NCI-H748 treated with DMSO at 0.1 percent for 48 hours (cell line): ENCODE results near the gene PTPRF.
"Not testable (repeated sequence)": the region's sequence is repeated elsewhere in the genome, so short reads cannot be mapped to it uniquely, and the experiment has no call there.

Source experiments
- DNase-seq: peaks from one replicate; lab custom pipeline; 2025; lab: John Stamatoyannopoulos, UW

Gene PTPRF

DNA sequence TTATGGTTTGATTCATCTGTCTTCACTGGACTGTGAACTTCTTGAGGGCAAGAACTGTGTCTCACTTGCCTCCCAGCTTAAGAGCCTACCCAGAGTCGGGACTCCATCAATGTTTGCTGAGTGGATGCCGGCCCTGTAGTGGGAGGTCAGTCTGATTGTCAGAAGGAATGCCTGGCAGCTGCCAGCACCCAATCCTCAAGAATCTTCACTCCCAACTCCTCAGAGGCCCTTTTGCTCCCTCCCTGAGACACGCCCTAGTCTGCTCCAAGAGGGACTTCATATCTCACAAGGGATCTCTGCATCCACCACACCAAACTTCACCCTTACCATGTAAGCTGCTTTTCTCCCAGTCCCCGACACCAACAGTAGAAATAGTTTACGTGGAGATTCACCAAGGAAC is 104.0 kb downstream of the PTPRF start:
- no peak for DNase-seq

DNA sequence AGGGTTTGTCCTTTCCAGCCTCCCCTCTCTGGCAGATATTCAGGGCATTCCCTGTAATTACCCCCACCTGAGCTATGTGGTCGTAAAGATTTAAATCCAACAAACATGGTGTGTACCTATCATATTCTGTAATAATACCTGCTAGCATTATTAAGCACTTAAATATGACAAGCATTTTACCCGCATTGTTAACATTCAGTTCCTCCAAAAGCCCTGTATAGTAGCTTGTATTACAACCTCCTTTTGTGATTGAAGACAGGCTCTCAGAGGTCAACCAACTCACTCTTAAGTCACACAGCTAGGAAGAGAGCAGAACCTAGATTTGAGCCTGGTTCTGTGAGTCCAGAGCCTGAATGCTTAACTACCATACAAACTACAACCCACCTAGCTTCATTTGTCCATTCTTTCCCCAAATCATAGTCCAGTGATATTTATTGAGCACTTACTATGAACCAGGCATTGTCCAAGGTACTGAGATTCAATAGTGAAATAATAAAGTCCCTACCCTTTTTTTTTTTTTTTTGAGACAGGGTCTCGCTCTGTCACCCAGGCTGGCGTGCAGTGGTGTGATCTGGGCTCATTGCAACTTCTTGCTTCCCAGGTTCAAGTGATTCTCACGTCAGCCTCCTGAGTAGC is 105.4 kb downstream of the PTPRF start:
- DNase-seq = no peak

DNA sequence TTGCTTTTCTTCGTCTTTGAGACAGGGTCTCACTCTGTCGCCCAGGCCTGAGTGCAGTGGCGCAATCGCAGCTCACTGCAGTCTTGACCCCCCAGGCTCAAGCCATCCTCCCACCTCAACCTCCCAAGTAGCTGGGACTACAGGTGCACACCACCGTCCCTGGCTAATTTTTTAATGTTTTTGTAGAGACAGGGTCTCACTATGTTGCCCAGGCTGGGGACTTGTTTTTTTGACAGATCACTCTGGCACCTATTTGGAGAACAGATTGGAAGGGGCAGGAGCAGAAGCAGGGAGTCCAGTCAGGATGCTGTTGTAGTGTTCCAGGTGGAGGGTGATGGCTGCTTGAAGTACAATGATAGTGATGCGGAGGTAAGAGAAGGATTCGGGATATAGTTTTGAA is 106.6 kb downstream of the PTPRF start:
- no peak for DNase-seq

DNA sequence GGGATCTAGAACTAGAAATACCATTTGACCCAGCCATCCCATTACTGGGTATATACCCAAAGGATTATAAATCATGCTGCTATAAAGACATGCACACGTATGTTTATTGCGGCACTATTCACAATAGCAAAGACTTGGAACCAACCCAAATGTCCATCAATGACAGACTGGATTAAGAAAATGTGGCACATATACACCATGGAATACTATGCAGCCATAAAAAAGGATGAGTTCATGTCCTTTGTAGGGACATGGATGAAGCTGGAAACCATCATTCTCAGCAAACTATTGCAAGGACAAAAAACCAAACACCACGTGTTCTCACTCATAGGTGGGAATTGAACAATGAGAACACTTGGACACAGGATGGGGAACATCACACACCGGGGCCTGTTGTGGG is 107.7 kb downstream of the PTPRF start:
- not testable (repeated sequence) for DNase-seq

DNA sequence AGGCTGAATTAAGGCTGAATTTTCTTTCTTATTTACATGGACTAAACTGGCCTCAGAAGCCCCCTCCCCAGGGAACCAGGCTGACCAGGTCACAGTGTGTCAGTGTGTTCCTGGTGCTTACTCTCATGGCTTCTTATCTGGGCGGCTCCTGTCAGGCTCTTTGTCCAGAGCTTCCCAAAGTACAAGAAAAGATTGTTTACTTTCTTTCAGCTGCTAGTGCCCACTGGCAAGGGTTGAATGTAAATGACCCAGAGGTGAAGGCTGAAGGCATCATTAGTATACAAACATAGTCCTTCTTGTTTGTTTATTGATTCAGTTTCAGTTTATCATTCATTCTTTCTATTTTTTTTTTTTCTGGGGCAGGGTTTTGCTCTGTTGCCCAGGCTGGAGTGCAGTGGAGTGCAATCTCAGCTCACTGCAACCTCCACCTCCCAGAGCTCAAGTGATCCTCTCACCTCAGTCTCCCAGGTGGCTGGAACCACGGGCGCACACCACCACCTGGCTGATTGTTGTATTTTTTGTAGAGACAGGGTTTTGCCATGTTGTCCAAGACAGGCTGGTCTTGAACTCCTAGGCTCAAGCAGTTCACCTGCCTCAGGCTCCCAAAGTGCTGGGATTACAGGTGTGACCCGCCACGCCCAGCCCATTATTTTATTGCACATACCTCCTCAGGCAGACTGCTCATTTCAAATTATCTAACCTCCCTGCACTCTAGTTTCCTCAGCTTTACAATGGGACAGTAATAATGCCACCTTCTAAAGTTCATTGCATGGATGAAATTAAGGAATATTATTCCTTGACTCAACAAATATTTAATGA is 109.5 kb downstream of the PTPRF start:
- DNase-seq = no peak

DNA sequence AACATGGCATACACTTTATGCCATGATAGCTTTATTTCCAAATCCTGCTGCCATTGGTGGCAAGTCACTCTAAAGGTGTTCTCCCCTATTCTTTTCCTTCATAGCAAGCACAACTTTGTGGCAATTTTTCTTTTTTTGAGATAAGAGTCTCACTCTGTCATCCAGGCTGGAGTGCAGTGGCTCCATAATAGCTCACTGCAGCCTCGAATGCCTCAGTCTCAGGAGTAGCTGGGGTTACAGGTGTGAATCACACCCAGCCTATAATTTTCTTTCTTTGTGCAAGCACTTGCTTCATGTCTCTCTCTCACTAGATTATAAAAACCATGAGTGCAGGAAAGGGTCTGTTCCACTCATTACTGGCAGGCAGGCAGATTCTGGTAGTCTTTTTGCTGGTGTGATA is 113.9 kb downstream of the PTPRF start:
- no peak for DNase-seq

DNA sequence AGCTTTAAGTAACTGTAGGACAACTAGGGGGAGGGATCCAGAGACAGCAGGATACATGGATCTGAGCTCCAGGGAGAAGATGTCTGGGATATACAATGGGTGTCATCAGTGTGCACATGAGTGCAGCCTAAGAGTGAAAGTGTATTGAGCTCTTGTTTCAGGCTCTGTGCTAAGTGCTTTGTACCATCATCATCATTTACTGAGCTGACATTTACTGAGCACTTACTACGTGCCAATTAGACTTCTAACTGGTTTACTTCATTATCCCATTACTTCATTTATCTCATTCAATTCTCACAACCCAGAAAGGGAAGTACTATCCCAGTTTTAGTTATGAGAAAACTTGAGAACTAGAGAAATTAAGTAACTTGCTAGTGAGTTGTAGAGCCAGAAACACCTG is 114.8 kb downstream of the PTPRF start:
- DNase-seq = no peak

DNA sequence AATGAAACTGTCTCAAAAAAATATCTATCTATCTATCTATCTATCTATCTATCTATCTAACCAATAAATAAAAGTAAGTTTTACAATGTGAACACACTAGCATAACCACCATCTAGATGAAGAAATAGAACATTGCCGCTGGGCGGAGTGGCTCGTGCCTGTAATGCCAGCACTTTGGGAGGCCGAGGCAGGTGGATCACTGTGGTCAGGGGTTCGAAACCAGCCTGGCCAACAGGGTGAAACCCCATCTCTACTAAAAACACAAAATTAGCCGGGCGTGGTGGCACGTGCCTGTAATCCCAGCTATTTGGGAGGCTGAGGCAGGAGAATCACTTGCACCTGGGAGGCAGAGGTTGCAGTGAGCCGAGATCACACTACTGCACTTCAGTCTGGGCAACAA is 116.6 kb downstream of the PTPRF start:
- DNase-seq = not testable (repeated sequence)

DNA sequence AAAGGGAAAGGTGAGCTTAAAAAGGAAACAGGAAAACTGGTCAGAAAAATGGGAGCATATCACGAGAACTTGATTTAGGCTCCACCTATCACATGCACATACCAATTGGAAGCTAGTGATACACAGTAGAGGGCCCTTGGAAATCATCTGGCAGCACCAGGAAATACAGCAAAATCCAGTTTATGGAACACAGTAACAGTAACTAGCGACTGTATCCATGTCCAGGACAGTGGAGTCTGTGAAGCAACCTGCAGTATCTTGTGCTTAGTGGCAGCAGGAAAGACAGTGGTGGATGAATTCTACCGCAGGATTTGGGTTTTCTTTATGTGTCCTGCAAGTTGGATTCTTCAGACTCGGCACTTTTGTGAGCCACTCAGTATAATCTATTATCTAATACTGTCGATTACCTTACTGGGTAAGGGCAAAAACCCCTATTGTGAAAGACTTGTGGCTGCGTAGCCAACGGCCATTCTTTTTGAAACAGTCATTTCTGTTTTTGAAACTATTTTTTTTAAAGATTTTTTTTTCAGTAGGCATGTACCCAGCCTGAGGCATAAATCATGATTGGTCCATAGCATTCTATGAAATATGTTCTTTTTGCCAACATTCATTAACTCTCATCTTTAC is 117.7 kb downstream of the PTPRF start:
- DNase-seq = peak; percentile 40

DNA sequence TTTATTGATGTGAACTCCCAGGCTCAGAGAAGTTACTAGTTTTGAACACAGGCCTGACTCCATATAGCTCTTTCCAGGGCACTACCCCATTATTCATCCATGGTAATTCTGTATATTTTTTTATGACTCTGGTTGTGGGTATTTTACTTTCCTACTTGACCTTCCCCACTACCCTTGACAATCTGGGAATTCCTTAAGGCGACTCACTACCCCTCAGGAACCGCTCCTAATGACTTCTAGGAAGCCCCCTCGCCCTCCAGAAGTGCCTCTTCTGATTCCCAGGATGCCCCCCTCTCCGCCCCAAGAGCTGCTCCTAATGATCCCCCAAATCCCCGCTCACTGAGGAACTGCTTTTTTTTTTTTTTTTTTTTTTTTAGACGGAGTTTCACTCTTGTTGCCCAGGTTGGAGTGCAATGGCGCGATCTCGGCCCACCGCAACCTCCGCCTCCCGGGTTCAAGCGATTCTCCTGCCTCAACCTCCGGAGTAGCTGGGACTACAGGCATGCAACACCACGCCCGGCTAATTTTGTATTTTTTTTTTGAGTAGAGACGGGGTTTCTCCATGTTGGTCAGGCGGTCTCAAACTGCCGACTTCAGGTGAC is 118.3 kb downstream of the PTPRF start:
- no peak for DNase-seq

DNA sequence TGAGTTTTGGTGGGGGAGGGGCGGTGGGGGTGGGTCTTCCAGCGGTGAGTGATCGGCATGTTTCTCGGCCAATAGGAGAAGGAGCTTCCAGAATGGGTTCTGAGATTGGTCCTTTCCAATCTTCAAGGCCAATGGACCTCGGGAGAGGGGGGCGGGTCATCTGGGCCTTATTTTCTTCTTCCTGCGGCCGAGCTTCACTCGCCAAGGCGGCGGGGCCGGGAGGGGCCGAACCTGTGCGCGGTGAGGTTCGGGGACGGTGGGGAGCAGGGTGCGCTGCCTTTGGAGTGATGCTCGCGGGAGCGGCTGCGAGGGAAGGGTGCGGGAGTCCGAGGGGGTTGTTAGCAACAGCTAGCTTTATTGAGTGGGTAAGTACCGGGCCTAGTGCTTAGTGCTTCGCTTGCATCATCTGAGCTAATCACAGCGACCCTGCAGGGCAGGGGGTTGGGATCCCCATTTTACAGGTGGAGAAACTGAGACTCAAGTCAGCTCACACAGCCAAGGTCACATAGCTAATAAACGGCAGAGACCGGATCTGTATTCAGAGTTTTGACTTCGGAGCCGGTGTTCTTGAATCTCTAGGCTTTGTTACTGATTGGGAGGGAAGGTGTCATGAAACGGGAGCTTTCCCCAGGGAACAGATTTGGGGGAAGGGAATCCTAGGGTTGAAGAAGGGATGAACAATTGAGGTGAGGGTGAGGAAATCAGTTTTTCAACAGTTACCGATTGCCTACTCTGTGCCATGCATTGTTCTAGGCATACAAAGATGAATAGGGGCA is 119.8 kb downstream of the PTPRF start:
- peak; percentile 100 for DNase-seq

DNA sequence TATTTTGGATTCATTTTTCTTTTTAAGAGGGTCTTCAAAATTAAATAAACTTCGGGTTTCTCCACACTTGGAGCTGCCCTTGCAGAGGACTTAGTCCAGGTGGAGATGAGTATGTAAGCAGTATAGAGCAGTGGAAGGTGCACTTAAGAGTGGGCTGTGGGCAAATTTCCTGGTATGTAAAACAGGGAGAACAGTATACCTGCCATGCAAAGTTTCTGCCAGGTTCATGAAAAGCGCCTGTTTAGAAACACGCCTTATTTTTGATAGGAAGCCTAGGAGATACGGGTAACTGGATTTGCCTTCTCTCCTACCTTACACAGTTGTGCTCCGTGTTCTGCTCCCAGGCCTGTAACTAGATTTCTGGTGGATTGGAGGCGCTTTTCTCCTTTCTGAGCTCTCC is 120.5 kb downstream of the PTPRF start:
- peak; percentile 78 for DNase-seq

DNA sequence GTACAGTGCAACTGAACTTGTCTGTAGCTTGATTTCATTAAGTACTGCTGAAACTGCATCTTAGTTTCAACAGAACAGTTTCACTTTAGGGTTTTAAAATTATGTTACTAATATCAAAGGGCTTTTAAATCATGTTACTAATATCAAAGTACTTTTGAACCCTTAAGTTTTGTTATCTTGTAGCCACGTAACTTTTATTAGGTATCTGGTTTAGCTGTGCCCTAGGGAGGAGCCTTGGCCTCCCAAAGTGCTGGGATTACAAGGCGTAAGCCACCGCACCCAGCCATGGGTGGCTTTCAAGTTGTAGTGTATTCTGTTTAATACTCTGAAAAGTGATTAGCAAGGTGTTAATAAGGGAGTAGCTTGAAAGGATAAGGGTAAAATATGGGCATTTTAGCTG is 121.2 kb downstream of the PTPRF start:
- DNase-seq = no peak

DNA sequence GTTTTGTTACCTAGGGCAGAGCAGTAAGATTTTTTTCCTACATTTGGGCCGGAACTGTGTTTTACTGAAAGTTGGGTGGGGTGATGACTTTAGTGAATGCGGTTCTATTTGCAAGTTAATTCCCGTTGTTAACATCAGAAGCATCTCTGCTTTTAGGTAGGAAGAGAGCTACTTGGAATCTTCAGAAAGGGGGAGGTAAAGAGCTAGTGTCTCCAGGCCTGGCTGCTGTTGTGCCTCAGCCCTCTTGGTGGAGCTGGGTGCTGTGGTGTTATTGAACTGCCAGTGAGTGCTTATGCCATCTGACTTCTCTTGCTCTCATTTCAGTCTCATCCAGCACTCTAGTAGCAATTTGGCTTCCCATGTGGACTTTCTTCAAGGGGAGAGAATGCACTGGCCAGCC is 122.7 kb downstream of the PTPRF start:
- DNase-seq = no peak

DNA sequence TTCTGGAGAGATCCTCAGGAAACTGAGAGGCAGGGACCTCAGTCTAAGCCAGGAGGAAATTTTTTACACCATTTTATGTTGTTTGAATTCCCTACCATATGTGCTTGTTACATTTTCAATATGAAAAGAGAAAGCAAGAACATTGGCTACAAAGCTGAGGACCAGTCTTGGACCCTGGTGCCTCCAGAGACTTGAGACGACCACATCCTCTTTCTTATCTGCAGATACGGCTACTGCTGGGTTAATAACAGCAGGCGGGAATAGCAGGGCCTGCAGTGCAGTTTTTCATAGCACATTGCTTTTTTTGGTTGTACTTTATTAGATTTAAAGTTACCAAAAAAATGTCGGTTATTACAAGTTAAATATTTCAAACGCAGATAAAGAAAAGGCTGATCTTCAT is 123.2 kb downstream of the PTPRF start:
- no peak for DNase-seq

DNA sequence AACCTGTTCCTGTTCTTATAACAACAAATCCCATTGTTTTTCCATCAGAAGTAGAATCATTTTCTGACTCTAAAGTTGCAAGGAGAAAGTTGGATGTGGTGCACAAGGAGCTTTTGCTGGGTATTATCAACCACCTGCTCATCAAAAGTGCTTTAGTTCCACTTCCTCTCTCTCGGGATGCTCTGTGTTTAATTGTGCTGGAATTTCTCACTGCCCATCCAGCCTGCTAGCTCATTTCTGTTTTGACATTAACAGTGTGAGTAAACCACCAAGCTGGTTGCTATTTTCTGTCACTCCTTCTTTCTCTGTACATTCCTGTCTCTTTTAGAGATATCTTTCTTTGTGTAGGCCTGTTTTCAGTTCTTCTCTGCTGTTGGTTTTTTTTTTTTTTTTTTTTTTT is 125.3 kb downstream of the PTPRF start:
- no peak for DNase-seq

DNA sequence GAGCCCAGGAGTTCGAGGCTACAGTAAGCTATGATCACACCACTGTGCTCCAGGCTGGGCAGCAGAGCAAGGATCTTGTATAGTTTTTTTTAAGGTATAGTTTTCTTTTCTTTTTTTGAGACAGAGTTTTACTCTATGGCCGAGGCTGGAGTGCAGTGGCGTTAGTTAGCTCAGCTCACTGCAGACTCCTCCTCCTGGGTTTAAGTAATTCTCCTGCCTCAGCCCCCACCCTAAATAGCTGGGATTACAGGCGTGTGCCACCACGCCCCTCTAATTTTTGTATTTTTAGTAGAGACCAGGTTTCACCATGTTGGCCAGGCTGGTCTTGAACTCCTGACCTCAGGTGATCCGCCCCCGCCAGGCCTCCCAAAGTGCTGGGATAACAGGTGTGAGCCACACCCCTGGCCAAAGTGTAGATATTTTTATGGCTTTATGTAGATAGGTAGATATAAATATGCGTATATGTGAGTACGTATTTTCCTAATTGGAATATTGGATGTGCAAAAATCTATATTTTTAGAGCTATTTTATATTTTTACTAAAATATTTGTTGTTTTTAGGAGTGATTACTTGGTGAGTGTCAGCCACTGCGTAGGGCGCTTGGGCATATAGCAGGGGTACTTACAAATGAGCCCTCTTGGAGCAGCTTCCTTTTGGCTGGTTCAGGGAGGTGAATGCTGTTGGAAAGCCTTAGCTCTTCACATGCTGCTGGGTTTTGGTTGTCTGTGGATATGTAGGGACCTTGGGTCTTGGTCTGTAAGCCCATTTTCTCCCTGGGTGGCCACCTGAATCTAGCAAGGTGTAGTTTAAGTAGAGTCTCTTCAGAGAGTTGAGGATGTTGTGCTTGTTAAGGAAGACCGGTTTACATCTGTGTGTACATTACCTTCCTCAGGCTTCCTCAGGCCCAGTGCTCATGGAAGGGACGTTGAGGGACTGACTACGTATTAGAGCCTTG is 128.8 kb downstream of the PTPRF start:
- DNase-seq = no peak

DNA sequence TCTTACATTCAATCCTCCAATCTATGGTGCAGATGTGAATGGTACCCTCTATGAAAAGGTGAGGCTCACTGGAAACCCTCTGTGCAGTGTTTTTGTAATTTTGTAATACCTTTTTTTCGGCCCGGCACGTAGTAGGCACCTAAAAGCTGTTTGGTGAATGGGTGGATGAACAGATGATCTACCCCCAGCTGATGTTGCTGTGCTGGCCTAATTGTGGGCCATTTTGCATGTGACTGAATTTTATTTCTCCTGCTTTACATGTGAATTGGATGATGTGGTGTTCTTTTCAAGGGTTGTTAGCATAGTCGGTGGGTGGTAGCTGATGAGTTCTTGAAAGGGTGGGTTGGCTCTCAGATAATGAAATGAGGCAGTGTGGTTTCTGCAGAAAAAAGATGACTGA is 129.7 kb downstream of the PTPRF start:
- no peak for DNase-seq

DNA sequence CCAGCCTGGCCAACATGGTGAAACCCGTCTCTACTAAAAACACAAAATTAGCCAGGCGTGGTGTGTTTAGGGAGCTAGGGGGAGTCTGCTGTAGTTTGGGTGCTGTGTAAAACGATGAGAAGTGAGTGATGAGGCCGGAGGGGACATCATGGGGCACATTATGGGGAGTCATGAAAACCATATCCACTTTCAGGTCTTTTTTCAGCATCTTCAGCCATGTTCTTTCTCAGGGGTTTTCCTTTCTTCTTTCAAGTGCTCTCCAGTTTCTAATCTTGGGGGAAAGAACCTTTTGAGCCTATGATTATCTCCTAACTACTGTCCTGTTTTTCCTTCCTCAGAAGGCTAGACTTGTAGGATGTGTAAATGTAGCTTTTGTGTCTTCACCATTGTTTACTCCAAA is 133.7 kb downstream of the PTPRF start:
- no peak for DNase-seq

DNA sequence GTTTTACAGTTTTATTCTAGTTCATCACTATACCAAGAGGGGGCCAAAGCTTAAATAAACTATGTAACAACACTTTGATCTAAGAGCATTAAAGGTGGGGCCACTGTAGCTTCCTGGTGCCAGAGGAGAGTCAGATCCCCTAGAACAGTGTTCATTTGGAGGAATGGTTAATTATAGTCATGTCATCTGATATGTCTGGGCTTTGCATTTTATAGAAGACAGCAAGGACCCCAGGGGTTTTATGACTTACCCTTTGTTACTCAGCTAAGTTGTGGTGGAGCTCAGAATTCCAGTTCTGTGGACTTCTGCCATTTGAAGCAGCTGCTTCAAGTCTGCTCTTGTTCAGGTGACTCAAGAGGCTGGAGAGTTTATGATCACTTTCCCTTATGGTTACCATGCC is 135.9 kb downstream of the PTPRF start:
- DNase-seq = no peak

DNA sequence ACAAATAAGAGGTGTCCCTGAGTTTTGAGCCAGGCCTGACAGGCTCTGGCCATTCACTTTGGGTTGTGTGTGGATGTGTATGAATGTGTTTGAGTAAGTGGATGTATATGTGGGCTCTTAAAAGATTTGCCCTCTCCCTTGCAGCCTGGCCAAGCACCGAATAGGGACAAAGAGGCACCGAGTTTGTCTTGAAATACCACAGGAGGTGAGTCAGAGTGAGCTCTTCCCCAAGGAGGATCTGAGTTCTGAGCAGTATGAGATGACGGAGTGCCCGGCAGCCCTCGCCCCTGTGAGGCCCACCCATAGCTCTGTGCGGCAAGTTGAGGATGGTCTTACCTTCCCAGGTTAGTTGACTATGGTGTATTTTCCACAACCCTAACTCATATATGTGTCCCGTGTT is 138.3 kb downstream of the PTPRF start:
- no peak for DNase-seq
